ENCODE measurements around the gene MRPS25. TPM values are rescaled to one million over a fixed set of nuclear protein-coding genes. Genes with fewer than 3 reads are reported as not detected.
A peak's percentile ranks its signal among the peaks of the same experiment; 100 is the strongest.

Gene MRPS25
- polyA plus RNA-seq (ENCODE audit: insufficient read depth in 1 of 5, insufficient read length in 5 of 5, low replicate concordance in 1 of 5), result 10 to 100 TPM; 59.5 to 84.2 (median 71.2) TPM
- long read RNA-seq, donor 1, full-length matches to known transcripts, result 47 of 47 reads
- long read RNA-seq, donor 1, partial matches to known transcripts, result 0 of 47 reads
- long read RNA-seq, donor 1, other reads (novel, unspliced or antisense), result 0 of 47 reads
- long read RNA-seq, donor 2, full-length matches to known transcripts, result 20 of 20 reads
- long read RNA-seq, donor 2, partial matches to known transcripts, result 0 of 20 reads
- long read RNA-seq, donor 2, other reads (novel, unspliced or antisense), result 0 of 20 reads
- long read RNA-seq, donor 3, full-length matches to known transcripts, result 22 of 22 reads
- long read RNA-seq, donor 3, partial matches to known transcripts, result 0 of 22 reads
- long read RNA-seq, donor 3, other reads (novel, unspliced or antisense), result 0 of 22 reads
- long read RNA-seq, donor 4, full-length matches to known transcripts, result 23 of 23 reads
- long read RNA-seq, donor 4, partial matches to known transcripts, result 0 of 23 reads
- long read RNA-seq, donor 4, other reads (novel, unspliced or antisense), result 0 of 23 reads
- long read RNA-seq, donor 5, full-length matches to known transcripts, result 33 of 33 reads
- long read RNA-seq, donor 5, partial matches to known transcripts, result 0 of 33 reads
- long read RNA-seq, donor 5, other reads (novel, unspliced or antisense), result 0 of 33 reads
- long read RNA-seq, donor 6, full-length matches to known transcripts, result 24 of 30 reads
- long read RNA-seq, donor 6, partial matches to known transcripts, result 6 of 30 reads
- long read RNA-seq, donor 6, other reads (novel, unspliced or antisense), result 0 of 30 reads
- long read RNA-seq, donor 7, full-length matches to known transcripts, result 27 of 122 reads
- long read RNA-seq, donor 7, partial matches to known transcripts, result 95 of 122 reads
- long read RNA-seq, donor 7, other reads (novel, unspliced or antisense), result 0 of 122 reads
- long read RNA-seq, donor 8, full-length matches to known transcripts, result 12 of 17 reads
- long read RNA-seq, donor 8, partial matches to known transcripts, result 5 of 17 reads
- long read RNA-seq, donor 8, other reads (novel, unspliced or antisense), result 0 of 17 reads

DNA sequence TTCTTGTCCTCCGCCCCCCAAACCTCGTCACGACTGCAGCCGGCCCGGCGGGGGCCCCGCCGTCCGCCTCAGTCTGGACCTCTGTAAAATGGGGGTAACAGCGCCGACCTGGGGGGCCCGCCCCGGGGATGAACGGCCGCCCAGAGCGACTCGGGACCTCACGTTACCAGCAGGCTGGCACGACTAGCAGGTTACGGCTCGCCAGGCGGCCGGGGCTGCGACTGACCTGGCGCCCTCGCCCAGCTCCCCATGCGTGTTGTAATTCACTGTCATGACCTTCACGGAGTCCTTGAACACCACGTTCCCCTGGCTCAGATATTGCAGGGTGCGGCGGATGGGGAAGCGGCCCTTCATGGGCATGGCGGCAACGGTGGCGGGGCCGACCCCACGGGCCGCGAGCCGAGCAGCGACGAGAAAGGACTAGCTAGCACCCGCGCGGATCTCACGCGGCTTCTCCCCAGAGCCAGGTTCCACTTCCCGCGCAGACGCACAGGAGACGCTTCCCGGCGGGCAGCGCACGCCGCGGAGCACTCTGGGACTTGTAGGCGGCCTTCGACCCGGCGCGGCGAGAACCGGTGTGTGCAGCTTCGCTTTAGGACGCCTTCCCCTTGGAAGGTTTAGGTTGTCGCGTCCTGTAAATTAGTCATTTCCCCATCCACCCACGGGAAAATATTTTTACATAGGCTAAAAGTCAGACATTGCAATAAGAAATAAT, at the start of gene MRPS25:
MRPS25 (minus strand) TSS at position 481 of the 715 bp plus-strand sequence; CDS start at position 360, 121 bp downstream.
- peak; percentile 84 for DNase-seq

- no peak for DNase-seq
Measured at GRCh38 chr3:15113884-15114283, 48.8 kb upstream of the MRPS25 start.

DNA sequence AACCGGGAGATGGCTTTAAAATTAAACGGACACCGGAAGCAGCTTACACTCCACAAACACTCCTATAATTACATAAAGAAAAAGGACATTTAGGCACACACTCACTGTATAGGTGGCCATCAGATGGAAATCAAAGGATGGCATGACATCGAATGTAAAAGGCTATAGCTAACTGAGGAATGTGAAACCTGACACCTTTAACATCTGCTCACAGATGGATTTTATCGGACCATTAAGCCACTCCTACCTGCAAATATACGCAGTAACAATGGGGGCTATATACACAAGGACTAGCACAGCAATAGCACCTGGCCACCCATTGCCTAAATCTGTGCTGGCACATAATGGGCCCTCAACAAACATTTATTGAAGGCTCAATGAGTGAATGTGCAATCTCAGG, 48.4 kb upstream of the MRPS25 start:
- DNase-seq, result no peak

DNA sequence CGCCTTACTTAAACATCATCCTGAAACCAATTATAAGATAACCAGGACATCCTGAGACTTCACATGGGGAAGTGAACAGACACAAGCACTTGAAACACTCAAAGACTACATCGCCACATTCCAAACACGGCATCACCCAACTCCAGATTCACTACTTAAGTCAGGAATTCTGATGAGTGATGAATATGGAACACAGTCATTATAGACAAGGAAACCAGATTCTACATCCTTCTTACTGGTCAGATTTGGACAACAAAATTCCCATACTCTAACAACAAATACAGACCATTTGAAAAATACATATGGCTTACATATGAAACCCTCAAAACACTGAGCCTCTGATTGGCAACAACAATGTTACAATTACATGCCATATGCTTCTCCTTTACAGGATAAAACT, 46.9 kb upstream of the MRPS25 start:
- no peak for DNase-seq

- no peak for DNase-seq
Measured at GRCh38 chr3:15110206-15110605, 45.1 kb upstream of the MRPS25 start.

DNA sequence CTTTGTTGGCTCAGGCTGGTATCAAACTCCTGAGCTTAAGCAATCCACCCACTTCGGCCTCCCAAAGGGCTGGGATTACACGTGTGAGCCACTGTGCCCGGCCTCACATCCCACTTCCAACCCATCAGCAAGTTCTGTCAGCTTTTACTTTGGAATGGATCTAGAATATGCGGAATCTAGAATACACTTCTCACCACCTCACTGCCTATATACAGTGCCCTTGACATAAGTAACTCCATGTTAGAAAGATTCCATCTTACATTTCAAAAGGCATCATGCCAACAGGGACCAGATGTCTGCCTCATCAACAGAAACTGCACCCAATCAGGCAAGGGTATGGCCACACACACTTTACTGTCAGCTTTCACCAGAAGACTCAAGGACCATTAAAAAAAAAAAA, 43.8 kb upstream of the MRPS25 start:
- no peak for DNase-seq

DNA sequence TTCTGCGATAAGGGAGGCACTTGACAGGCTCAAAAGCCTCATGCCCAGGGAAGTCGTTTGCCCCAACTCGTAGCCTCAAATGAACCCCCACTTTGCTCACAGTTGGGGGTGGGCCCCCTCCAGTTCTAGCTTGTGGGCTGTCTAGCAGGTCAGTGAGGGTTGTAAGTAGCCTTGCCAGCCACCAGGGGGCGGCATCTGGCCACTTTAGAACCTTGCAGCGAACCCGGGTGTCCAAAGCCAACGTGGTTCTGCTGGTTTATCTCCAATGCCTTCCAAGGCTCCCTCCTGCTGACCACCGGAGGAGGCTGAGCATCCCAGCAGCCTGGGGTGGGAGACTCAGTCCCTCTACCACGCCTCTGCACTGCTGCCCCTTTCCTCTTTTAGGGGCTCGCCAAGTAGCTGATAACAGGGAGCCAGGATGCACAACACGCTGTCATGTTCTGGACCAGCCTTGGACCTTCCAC, 43.0 kb upstream of the MRPS25 start:
- DNase-seq, result peak; percentile 62 to 73

GRCh38 chr3:15107075-15107947, 42.2 kb upstream of the MRPS25 start:
- no peak for DNase-seq

DNA sequence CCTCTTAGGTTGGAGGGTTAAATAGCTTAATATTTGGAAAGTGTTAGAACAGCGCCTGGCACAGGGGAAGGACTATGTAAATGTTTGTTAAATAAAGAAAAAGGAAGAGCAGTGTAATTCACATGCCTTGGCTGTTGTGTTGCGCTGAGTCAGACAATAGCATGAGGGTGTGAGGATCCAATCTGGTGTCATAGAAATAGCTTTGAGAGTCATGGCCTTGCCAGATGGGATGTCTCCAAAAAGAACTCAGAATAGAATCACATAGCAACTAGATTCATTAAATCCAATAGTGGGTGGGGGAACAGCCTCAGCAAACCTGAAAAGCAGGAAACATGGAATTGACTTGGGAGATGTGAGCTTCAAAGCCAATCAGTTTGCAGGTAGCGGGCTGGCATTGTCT, 37.7 kb upstream of the MRPS25 start:
- no peak for DNase-seq

DNA sequence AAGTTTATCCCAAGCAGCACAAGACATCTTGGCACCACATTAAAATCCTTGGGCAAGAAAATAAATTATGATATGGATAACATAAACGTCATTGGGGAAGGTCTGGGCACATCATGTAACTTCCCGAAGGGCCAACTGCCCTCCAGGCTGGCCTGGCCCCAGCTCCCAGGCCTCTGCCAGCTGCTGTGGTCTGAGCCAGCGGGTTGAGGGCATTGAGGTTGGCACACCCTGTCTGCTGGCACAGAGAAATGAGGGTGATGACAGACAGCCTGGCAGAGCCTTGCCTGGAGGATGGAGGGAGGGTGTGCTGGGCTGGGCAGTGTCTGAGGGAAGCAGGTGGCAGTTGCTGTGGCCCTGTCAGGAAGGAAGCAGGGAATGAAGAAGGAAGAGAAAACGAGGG, 37.1 kb upstream of the MRPS25 start:
- no peak for DNase-seq

DNA sequence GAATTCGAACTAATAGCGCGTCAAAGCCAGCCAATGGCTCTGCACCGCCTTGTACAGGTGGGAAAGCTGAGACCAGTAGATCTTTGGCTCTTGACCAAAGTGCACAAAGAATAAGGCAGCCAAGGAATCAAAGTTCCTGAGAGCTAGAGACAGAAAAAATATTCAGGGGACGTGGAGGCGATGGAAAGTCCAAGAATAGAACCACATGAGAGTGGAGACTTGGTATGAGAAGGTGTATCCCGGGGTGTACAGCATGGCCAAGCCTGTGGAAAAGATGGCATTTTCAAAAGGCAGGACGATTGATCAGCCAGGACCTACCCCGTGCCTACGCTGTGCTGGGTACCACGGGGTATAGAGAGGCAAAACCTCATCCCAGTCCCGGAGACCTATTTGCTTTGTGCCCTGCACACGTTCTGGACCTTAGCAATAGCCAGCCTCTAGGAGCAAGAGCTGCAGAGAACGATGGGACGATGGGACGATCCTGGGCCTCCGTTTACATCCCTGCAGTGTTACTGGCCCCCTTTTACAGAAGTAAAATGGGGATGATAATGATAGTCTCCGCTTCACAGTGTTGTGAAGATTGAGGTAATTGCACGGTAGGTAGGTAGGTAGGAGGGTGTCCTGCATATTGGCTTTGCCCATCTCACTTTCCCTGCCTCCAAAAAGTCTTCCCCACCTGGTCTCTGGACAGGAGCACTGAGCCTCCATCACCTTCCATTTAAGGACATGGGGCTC, 34.4 kb upstream of the MRPS25 start:
- DNase-seq, result no peak

DNA sequence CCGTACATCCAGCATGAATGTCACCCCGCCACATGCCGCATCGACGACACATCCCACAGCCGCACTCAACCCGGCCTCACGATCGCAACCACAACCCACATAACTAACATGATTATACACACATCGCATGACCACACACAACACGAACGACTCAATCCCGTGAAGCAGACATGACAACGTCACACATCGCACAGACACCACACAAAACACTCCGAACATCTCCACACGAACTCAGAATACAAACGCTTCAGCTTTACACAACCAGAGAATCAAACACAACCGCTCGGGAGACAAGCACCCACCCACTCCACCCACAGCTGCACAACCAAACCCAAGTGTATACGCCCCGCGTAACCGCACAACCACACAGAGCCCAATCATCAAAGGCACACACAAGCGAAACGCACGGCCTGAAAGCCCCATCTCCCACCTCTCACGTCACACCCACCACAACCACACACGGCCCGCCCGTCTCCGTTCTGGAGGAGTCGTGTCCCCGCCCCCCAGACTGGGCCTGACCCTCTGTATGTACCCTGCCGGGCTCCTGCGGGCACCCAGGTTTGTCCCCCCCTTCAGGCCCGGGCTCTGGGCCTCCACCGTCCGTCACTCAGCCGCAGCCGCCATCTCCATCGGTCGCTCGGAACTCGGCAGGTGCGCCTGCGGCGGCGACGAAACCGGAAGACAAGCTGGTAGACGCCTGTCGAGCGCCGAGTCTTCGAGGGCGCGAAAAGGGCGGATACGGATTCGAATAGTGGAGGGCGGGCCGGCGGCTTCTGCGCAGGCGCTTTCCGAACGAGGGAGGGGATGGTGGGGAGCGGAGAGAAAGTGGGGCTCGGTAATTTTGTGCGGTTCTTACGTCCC, 33.6 kb upstream of the MRPS25 start, which contains the start of gene RBSN:
RBSN (minus strand) TSS at position 646 of the 861 bp plus-strand sequence. CDS start 3,028 bp downstream, outside the sequence.
- DNase-seq, result peak; percentile 92 to 93

GRCh38 chr3:15097891-15098290, 32.8 kb upstream of the MRPS25 start:
- no peak for DNase-seq

- no peak for DNase-seq
Measured at GRCh38 chr3:15096046-15096445, 30.9 kb upstream of the MRPS25 start.

- no peak for DNase-seq
Measured at GRCh38 chr3:15094187-15094875, 29.2 kb upstream of the MRPS25 start.

DNA sequence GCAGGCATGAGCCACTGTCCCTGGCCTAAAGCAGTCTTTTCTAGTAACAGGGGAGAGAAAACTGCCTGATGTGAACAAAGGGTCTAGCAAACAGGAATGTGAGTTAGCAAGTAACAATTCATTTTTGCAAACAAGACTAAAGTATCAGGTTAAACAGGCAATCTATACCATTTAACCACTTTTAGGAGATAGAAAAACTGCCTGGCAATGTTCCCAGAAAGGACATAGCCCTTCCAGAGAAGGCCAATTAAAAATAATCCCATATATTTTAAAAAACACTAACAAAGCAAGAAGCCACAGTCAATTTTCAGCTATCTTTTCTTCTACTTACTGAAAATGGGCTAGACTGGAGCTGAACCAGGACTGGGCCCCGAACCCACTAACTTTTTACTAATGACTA, 27.6 kb upstream of the MRPS25 start:
- DNase-seq, result no peak

DNA sequence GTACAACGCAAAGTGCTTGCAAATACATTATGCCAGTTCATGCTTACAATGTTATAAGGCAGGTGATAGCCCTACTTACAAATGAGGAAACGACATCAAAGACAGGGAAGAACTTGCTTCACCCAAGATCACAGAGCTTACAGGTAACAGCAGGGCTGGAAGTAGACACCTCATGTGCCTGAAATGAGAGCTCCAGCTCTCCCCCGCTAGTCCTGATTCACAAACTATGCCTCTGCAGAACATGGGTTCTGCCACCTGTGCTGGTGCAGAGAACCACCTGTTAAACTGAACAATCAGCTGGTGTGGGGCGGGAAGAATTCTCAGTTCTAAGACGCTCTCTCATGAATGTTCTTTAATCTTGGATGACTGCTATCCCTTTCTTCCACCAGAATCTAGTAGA, 26.5 kb upstream of the MRPS25 start:
- DNase-seq, result no peak

DNA sequence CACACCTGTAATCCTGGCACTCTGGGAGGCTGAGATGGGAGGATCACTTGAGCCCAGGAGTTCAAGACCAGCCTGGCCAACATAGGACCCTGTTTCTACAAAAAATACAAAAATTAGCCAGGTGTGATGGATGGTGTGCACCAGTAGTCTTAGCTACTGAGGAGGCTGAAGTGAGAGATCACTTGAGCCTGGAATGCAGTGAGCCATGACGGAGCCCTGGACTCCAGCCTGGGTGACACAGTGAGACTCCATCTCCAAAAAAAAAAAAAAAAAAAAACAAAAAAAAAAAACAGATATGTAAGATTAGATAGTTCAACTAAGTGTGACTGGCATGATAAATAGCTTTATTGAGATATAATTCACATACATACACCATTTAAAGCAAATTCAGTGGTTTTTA, 24.1 kb upstream of the MRPS25 start:
- no peak for DNase-seq

Measured in right lung (tissue), 10 donors.